CD14-positive monocyte (primary cell): Measurements from ENCODE around the gene SORBS1. TPM values are rescaled to one million over a fixed set of nuclear protein-coding genes. Genes with fewer than 3 reads are reported as not detected.

Experiments used
- DNase-seq, 3 donors: peaks; one replicate each; pipeline ENCODE4 v3.0.0-alpha.2; 2011 to 2022
- H2AFZ ChIP-seq: 2 replicates; pipeline ENCODE4 v1.6.0; 2012; ENCODE audit warnings: mild to moderate bottlenecking, low read depth, low read length, inconsistent platforms; ENCODE audit not compliant: insufficient read depth, poor library complexity, severe bottlenecking
- H3K27ac ChIP-seq, 2 donors: 1 replicate in 1 of 2; 2 replicates in 1 of 2; pipeline ENCODE4 v1.5.1; 2012 to 2013; ENCODE audit warnings: low read length in 2 of 2, control low read depth in 1 of 2, inconsistent platforms in 1 of 2, low read depth in 1 of 2, mild to moderate bottlenecking in 1 of 2
- H3K27me3 ChIP-seq, 2 donors: one replicate each; pipeline versions ENCODE4 v1.6.0 to v1.6.1; 2011 to 2013; ENCODE audit warnings: low read length in 2 of 2; ENCODE audit not compliant: control insufficient read depth in 2 of 2, insufficient read depth in 2 of 2
- H3K36me3 ChIP-seq, 2 donors: replicated peaks in 1 of 2; 1 replicate in 1 of 2; 2 replicates in 1 of 2; pipeline versions ENCODE4 v1.5.1 to v1.6.1; 2012 to 2013; ENCODE audit warnings: low read length in 2 of 2, control low read depth in 1 of 2, inconsistent platforms in 1 of 2, mild to moderate bottlenecking in 1 of 2; ENCODE audit not compliant: insufficient read depth in 2 of 2, control insufficient read depth in 1 of 2
- H3K4me1 ChIP-seq, 2 donors: 1 replicate in 1 of 2; 2 replicates in 1 of 2; pipeline versions ENCODE4 v1.5.1 to v1.6.1; 2012 to 2013; ENCODE audit warnings: low read length in 2 of 2, control low read depth in 1 of 2, inconsistent platforms in 1 of 2, mild to moderate bottlenecking in 1 of 2, moderate library complexity in 1 of 2; ENCODE audit not compliant: insufficient read depth in 2 of 2, control insufficient read depth in 1 of 2
- H3K4me2 ChIP-seq: replicated peaks from 2 replicates; pipeline ENCODE3; 2012; ENCODE audit warnings: low read length, moderate library complexity, mild to moderate bottlenecking; ENCODE audit not compliant: poor library complexity, severe bottlenecking; ENCODE audit errors: extremely low read depth
- H3K4me3 ChIP-seq, 3 experiments: fragments of 200-600 bp in 1 of 3; sonication (generic) in 1 of 3; replicated peaks in 1 of 3; 1 replicate in 2 of 3; 2 replicates in 1 of 3; pipeline ENCODE4 v1.5.1; 2011 to 2013; ENCODE audit warnings: low read length in 3 of 3, mild to moderate bottlenecking in 3 of 3, control low read depth in 2 of 3, low read depth in 2 of 3, inconsistent platforms in 1 of 3, moderate library complexity in 1 of 3
- H3K79me2 ChIP-seq: 2 replicates; pipeline ENCODE4 v1.6.0; 2012; ENCODE audit warnings: mild to moderate bottlenecking, control low read depth, inconsistent platforms, low read length, moderate library complexity; ENCODE audit not compliant: insufficient read depth
- H3K9ac ChIP-seq: 2 replicates; pipeline ENCODE4 v1.6.0; 2017; ENCODE audit warnings: low read length, mild to moderate bottlenecking; ENCODE audit not compliant: insufficient read depth, poor library complexity, severe bottlenecking
- H3K9me3 ChIP-seq, 2 donors: replicated peaks in 1 of 2; 1 replicate in 1 of 2; 2 replicates in 1 of 2; pipeline versions ENCODE4 v1.5.1 to v1.6.1; 2012 to 2013; ENCODE audit warnings: low read length in 2 of 2, control low read depth in 1 of 2; ENCODE audit not compliant: control insufficient read depth in 1 of 2, insufficient read depth in 1 of 2
- H4K20me1 ChIP-seq: 2 replicates; pipeline ENCODE4 v1.6.0; 2012; ENCODE audit warnings: mild to moderate bottlenecking, low read length, control low read depth, moderate library complexity; ENCODE audit not compliant: insufficient read depth
- H3K27ac Mint-ChIP-seq, 7 donors: one replicate each; pipeline ENCODE4 v1.8.0; 2020; ENCODE audit warnings: mild to moderate bottlenecking in 7 of 7, mixed read lengths in 7 of 7, moderate library complexity in 6 of 7, inconsistent platforms in 2 of 7
- H3K27me3 Mint-ChIP-seq, 3 donors: one replicate each; pipeline ENCODE4 v1.8.0; 2021 to 2022; ENCODE audit warnings: low read depth in 3 of 3, mild to moderate bottlenecking in 3 of 3, mixed read lengths in 3 of 3, moderate library complexity in 3 of 3, inconsistent platforms in 1 of 3
- H3K36me3 Mint-ChIP-seq, 2 donors: one replicate each; pipeline ENCODE4 v1.8.0; 2020; ENCODE audit warnings: mixed read lengths in 2 of 2, inconsistent platforms in 1 of 2, mild to moderate bottlenecking in 1 of 2
- H3K4me1 Mint-ChIP-seq: one replicate; pipeline ENCODE4 v1.8.0; 2020; ENCODE audit warnings: mild to moderate bottlenecking, mixed read lengths
- H3K4me3 Mint-ChIP-seq, 2 donors: one replicate each; pipeline ENCODE4 v1.8.0; 2020; ENCODE audit warnings: mild to moderate bottlenecking in 2 of 2, mixed read lengths in 2 of 2, moderate library complexity in 1 of 2
- H3K9me3 Mint-ChIP-seq, 7 donors: one replicate each; pipeline ENCODE4 v1.8.0; 2020 to 2022; ENCODE audit warnings: mixed read lengths in 7 of 7, mild to moderate bottlenecking in 6 of 7, moderate library complexity in 6 of 7, inconsistent platforms in 2 of 7
- WGBS: methylation state at CpG from one replicate; pipeline ENCODE4 v1.1.5; 2013; ENCODE audit warnings: missing lambda C conversion rate; ENCODE audit not compliant: insufficient coverage; 5-methylcytosine and 5-hydroxymethylcytosine counted together
- intact Hi-C, 2 donors: fragments of 100-400 bp; cut with micrococcal nuclease; formaldehyde crosslinking; loops; one replicate each; pipeline versions ENCODE4 v1.15.0 to v1.15.1; 2023
- polyA plus RNA-seq, 3 donors: library from polyadenylated mRNA; depleted of rRNA in 1 of 3; unstranded in 2 of 3; stranded (reverse) in 1 of 3; fragments of 300-500 nt in 2 of 3; fragments of >200 nt in 1 of 3; fragmentation: Illumina TruSeq in 2 of 3; gene quantifications; 1 replicate in 2 of 3; 2 replicates in 1 of 3; pipeline ENCODE4 v1.2.3, GENCODE V29; 2012 to 2021
- TF ChIP-seq, protein P1 (sequence below): fragments of 200-600 bp; IDR thresholded peaks from one replicate; pipeline ENCODE4 v1.8.0; 2022; ENCODE audit warnings: antibody characterized with exemption, mild to moderate bottlenecking

The SORBS1 gene
- polyA plus RNA-seq, 3 donors, result 0.08 to 0.15 TPM; not detected in 1

DNA sequence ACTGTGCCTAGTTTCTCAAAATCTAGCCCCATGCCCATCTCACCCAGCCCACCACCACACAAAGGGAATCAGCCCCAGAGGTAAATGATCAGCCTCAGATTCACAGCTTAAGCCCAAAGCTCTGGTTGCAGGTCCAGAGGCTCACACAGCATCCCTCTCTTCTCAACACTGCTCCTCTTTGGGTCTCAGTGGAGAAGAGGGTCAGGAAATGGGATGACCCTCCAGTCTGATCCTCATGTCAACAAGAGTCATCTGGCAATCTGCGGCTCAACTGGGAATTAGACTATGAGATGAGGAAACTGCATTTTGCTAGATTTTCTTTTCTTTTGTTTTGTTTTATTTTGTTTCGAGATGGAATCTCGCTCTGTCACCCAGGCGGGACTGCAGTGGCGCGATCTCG lies 144.2 kb downstream of the SORBS1 start:
- no peaks in the 10 kb centered on the region for H3K4me1 Mint-ChIP-seq
- Histone ChIP-seq H3K9me3 (no peaks in the 10 kb centered on the region), H3K36me3 (no peaks in the 10 kb centered on the region), H3K9ac (no peak overlapping the region), H3K79me2 (no peaks in the 10 kb centered on the region), H3K27ac (no peak overlapping the region), H4K20me1 (no peaks in the 10 kb centered on the region), H2AFZ (no peak overlapping the region), H3K4me3 (no peak overlapping the region), H3K4me1 (no peaks in the 10 kb centered on the region), H3K4me2 (no peak overlapping the region), H3K27me3 (no peaks in the 10 kb centered on the region)
- no peak for DNase-seq
- H3K4me3 Mint-ChIP-seq, result no peak overlapping the region
- H3K27me3 Mint-ChIP-seq, result no peaks in the 10 kb centered on the region
- H3K36me3 Mint-ChIP-seq, result no peaks in the 10 kb centered on the region
- H3K27ac Mint-ChIP-seq, result no peak overlapping the region
- intact Hi-C loops, result no loop called here
- TF ChIP-seq, protein P1, sequence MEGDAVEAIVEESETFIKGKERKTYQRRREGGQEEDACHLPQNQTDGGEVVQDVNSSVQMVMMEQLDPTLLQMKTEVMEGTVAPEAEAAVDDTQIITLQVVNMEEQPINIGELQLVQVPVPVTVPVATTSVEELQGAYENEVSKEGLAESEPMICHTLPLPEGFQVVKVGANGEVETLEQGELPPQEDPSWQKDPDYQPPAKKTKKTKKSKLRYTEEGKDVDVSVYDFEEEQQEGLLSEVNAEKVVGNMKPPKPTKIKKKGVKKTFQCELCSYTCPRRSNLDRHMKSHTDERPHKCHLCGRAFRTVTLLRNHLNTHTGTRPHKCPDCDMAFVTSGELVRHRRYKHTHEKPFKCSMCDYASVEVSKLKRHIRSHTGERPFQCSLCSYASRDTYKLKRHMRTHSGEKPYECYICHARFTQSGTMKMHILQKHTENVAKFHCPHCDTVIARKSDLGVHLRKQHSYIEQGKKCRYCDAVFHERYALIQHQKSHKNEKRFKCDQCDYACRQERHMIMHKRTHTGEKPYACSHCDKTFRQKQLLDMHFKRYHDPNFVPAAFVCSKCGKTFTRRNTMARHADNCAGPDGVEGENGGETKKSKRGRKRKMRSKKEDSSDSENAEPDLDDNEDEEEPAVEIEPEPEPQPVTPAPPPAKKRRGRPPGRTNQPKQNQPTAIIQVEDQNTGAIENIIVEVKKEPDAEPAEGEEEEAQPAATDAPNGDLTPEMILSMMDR, result no peak
- 92% methylated on average over 6 of the region's 7 CpGs for WGBS
- H3K9me3 Mint-ChIP-seq, result no peaks in the 10 kb centered on the region

DNA sequence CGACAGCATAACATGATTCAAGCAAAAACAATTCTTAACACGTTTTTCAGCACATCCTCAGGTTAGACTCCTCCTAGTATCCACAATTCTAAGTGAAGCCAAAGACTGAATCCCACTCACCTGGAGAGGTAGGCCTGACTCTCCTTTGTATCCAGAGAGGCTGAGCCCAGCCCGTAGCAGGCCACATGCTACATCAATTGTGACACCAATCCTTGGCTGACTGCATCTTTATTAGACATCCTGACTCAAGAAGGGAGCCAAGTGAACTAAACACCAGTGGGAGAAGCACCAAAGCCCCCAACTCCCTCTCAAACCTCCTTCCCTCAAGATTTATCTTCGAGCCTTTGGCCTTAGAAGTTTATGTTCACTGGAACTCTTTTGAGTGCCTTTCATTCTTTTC lies 144.9 kb downstream of the SORBS1 start:
- Histone ChIP-seq H3K27ac (no peak overlapping the region), H3K4me3 (no peak overlapping the region), H2AFZ (no peak overlapping the region), H3K4me1 (no peaks in the 10 kb centered on the region), H3K36me3 (no peaks in the 10 kb centered on the region), H4K20me1 (no peaks in the 10 kb centered on the region), H3K4me2 (no peak overlapping the region), H3K79me2 (no peaks in the 10 kb centered on the region), H3K27me3 (no peaks in the 10 kb centered on the region), H3K9me3 (no peaks in the 10 kb centered on the region), H3K9ac (no peak overlapping the region)
- no peaks in the 10 kb centered on the region for H3K36me3 Mint-ChIP-seq
- no peak for DNase-seq
- TF ChIP-seq, protein P1, result no peak
- H3K9me3 Mint-ChIP-seq, result no peaks in the 10 kb centered on the region
- no peaks in the 10 kb centered on the region for H3K4me1 Mint-ChIP-seq
- no peak overlapping the region for H3K27ac Mint-ChIP-seq
- WGBS, result 81% methylated on average over 2 of the region's 4 CpGs
- H3K27me3 Mint-ChIP-seq, result no peaks in the 10 kb centered on the region
- intact Hi-C loops, result no loop called here
- H3K4me3 Mint-ChIP-seq, result no peak overlapping the region
